ENCODE data around the gene GALNT7. TPM values are rescaled to one million over a fixed set of nuclear protein-coding genes. Genes with fewer than 3 reads are reported as not detected.

GALNT7 gene
- total and polyA plus RNA-seq, 4 donors = 0.65 to 13.0 (median 2.1) TPM

DNA sequence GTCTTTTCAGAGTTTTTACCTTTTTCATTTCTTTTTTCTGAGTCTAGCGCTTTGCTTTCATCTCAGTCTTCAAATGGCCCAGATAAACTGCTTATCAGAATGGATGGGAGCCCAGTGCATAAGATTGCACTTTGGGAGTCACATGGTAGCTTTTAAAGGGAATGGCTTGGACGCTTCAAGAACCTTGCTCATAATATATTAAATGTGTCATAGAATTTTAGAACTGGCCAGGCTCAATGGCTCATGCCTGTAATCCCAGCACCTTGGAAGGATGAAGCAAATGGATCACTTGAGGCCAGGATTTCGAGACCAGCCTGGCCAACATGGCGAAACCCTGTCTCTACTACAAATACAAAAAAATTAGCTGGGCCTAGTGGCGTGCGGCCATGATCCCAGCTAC is 97.1 kb downstream of the GALNT7 start:
- Histone ChIP-seq H3K4me3 (ENCODE audit: low read depth in 1 of 3, low read length in 3 of 3) (no peak overlapping the region), H3K27me3 (ENCODE audit: control insufficient read depth in 4 of 4, insufficient read depth in 4 of 4, low read length in 3 of 4) (no peaks in the 10 kb centered on the region), H3K27ac (ENCODE audit: low read depth in 1 of 2, low read length in 2 of 2) (no peak overlapping the region), H3K9ac (ENCODE audit: low read depth in 1 of 2, low read length in 2 of 2) (no peak overlapping the region), H3K4me1 (ENCODE audit: control insufficient read depth in 4 of 4, insufficient read depth in 4 of 4, low read length in 3 of 4) (peaks cover 0 to 4% (median 0%) of the 10 kb centered on the region in 4 donors), H3K9me3 (ENCODE audit: control insufficient read depth in 4 of 4, low read length in 3 of 4) (no peaks in the 10 kb centered on the region), H3K36me3 (ENCODE audit: control insufficient read depth in 4 of 4, insufficient read depth in 3 of 4, low read depth in 1 of 4, low read length in 3 of 4) (no peaks in the 10 kb centered on the region)
- whole genome bisulfite sequencing = 91% methylated on average over 6 of the region's 6 CpGs
- DNase-seq (ENCODE audit: low spot score) = no peak
- TF ChIP-seq FOXA2 (IDR thresholded peaks at IDR 0.05) (no peak), NR2F2 (IDR thresholded peaks at IDR 0.05) (no peak), FOXA1 (IDR thresholded peaks at IDR 0.05) (no peak), HNF4A (conservative IDR thresholded peaks at IDR 0.05) (no peak), RXRA (IDR thresholded peaks at IDR 0.05) (no peak), SP1 (IDR thresholded peaks at IDR 0.05) (no peak), TAF1 (conservative IDR thresholded peaks at IDR 0.05) (no peak)
- TF ChIP-seq, protein P1, sequence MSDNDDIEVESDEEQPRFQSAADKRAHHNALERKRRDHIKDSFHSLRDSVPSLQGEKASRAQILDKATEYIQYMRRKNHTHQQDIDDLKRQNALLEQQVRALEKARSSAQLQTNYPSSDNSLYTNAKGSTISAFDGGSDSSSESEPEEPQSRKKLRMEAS (IDR thresholded peaks at IDR 0.05) = no peak

DNA sequence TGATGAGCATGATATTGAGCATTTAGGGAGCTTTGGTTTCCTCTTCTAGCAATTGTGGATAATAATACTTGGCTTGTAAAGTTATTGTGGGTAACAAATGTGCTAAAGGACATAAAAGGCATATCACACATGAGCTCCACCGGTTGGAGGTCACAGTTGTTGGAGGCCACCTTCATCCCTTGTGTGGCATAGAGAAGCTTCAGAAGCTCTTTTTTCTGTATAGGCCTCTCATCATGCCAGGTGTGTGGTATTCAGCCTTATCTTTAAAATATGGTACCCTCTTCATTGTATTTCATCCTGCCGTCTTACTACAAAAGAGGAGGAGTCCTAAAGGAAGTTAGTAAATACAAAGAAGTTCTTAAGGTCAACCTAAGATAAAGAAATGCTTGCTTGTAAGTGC is 99.1 kb downstream of the GALNT7 start:
- Histone ChIP-seq H3K27me3 (ENCODE audit: control insufficient read depth in 4 of 4, insufficient read depth in 4 of 4, low read length in 3 of 4) (no peaks in the 10 kb centered on the region), H3K4me1 (ENCODE audit: control insufficient read depth in 4 of 4, insufficient read depth in 4 of 4, low read length in 3 of 4) (peaks cover 0 to 4% (median 0%) of the 10 kb centered on the region in 4 donors), H3K9ac (ENCODE audit: low read depth in 1 of 2, low read length in 2 of 2) (no peak overlapping the region), H3K36me3 (ENCODE audit: control insufficient read depth in 4 of 4, insufficient read depth in 3 of 4, low read depth in 1 of 4, low read length in 3 of 4) (no peaks in the 10 kb centered on the region), H3K4me3 (ENCODE audit: low read depth in 1 of 3, low read length in 3 of 3) (no peak overlapping the region), H3K9me3 (ENCODE audit: control insufficient read depth in 4 of 4, low read length in 3 of 4) (no peaks in the 10 kb centered on the region), H3K27ac (ENCODE audit: low read depth in 1 of 2, low read length in 2 of 2) (no peak overlapping the region)
- 82% methylated on average over 2 of the region's 2 CpGs for WGBS
- no peak for DNase-seq (ENCODE audit: low spot score)
- TF ChIP-seq, protein P2, sequence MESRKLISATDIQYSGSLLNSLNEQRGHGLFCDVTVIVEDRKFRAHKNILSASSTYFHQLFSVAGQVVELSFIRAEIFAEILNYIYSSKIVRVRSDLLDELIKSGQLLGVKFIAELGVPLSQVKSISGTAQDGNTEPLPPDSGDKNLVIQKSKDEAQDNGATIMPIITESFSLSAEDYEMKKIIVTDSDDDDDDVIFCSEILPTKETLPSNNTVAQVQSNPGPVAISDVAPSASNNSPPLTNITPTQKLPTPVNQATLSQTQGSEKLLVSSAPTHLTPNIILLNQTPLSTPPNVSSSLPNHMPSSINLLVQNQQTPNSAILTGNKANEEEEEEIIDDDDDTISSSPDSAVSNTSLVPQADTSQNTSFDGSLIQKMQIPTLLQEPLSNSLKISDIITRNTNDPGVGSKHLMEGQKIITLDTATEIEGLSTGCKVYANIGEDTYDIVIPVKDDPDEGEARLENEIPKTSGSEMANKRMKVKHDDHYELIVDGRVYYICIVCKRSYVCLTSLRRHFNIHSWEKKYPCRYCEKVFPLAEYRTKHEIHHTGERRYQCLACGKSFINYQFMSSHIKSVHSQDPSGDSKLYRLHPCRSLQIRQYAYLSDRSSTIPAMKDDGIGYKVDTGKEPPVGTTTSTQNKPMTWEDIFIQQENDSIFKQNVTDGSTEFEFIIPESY (IDR thresholded peaks at IDR 0.05) = no peak
- no peak for TF ChIP-seq GABPA (IDR thresholded peaks at IDR 0.05 in 1 of 2, conservative IDR thresholded peaks at IDR 0.05 in 1 of 2)
- no peak for TF ChIP-seq NR2F2 (IDR thresholded peaks at IDR 0.05)
- TF ChIP-seq, protein P3, sequence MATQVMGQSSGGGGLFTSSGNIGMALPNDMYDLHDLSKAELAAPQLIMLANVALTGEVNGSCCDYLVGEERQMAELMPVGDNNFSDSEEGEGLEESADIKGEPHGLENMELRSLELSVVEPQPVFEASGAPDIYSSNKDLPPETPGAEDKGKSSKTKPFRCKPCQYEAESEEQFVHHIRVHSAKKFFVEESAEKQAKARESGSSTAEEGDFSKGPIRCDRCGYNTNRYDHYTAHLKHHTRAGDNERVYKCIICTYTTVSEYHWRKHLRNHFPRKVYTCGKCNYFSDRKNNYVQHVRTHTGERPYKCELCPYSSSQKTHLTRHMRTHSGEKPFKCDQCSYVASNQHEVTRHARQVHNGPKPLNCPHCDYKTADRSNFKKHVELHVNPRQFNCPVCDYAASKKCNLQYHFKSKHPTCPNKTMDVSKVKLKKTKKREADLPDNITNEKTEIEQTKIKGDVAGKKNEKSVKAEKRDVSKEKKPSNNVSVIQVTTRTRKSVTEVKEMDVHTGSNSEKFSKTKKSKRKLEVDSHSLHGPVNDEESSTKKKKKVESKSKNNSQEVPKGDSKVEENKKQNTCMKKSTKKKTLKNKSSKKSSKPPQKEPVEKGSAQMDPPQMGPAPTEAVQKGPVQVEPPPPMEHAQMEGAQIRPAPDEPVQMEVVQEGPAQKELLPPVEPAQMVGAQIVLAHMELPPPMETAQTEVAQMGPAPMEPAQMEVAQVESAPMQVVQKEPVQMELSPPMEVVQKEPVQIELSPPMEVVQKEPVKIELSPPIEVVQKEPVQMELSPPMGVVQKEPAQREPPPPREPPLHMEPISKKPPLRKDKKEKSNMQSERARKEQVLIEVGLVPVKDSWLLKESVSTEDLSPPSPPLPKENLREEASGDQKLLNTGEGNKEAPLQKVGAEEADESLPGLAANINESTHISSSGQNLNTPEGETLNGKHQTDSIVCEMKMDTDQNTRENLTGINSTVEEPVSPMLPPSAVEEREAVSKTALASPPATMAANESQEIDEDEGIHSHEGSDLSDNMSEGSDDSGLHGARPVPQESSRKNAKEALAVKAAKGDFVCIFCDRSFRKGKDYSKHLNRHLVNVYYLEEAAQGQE (IDR thresholded peaks at IDR 0.05) = no peak
- TF ChIP-seq EGR1 (IDR thresholded peaks at IDR 0.05; ENCODE audit: low read depth in 2 of 2) = no peak
- TF ChIP-seq FOXA1 (IDR thresholded peaks at IDR 0.05) = no peak
- TF ChIP-seq TAF1 (conservative IDR thresholded peaks at IDR 0.05) = no peak
- TF ChIP-seq, protein P4, sequence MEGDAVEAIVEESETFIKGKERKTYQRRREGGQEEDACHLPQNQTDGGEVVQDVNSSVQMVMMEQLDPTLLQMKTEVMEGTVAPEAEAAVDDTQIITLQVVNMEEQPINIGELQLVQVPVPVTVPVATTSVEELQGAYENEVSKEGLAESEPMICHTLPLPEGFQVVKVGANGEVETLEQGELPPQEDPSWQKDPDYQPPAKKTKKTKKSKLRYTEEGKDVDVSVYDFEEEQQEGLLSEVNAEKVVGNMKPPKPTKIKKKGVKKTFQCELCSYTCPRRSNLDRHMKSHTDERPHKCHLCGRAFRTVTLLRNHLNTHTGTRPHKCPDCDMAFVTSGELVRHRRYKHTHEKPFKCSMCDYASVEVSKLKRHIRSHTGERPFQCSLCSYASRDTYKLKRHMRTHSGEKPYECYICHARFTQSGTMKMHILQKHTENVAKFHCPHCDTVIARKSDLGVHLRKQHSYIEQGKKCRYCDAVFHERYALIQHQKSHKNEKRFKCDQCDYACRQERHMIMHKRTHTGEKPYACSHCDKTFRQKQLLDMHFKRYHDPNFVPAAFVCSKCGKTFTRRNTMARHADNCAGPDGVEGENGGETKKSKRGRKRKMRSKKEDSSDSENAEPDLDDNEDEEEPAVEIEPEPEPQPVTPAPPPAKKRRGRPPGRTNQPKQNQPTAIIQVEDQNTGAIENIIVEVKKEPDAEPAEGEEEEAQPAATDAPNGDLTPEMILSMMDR (IDR thresholded peaks at IDR 0.05; ENCODE audit: low read depth, low read length, missing input control) = no peak
- TF ChIP-seq JUND (IDR thresholded peaks at IDR 0.05) = no peak
- no peak for TF ChIP-seq YY1 (IDR thresholded peaks at IDR 0.05)
- TF ChIP-seq SP1 (IDR thresholded peaks at IDR 0.05) = no peak
- TF ChIP-seq, protein P5, sequence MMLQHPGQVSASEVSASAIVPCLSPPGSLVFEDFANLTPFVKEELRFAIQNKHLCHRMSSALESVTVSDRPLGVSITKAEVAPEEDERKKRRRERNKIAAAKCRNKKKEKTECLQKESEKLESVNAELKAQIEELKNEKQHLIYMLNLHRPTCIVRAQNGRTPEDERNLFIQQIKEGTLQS (IDR thresholded peaks at IDR 0.05) = no peak
- no peak for TF ChIP-seq HNF4A (conservative IDR thresholded peaks at IDR 0.05)
- TF ChIP-seq RAD21 (IDR thresholded peaks at IDR 0.05) = no peak
- TF ChIP-seq HNF4G (IDR thresholded peaks at IDR 0.05) = no peak
- TF ChIP-seq RXRA (IDR thresholded peaks at IDR 0.05) = no peak
- no peak for TF ChIP-seq FOXA2 (IDR thresholded peaks at IDR 0.05)
- TF ChIP-seq, protein P1 (IDR thresholded peaks at IDR 0.05) = no peak
